Activated T-helper 9 cell treated with anti-CD3 and anti-CD28 coated beads, Interleukin-2, amount 50 U/mL, for 16 hours (primary cell): Measurements from ENCODE around the gene LGALS1.
"Not testable (repeated sequence)": the region's sequence is repeated elsewhere in the genome, so short reads cannot be mapped to it uniquely, and the experiment has no call there.

Experiments used
- DNase-seq: peaks from one replicate; pipeline ENCODE4 v3.0.0-alpha.2; 2020; ENCODE audit warnings: low read depth

The LGALS1 gene

GRCh38 chr22:37639070-37639760 is 36.2 kb upstream of the LGALS1 start, which contains the start of gene SH3BP1:
Gene SH3BP1, plus strand, starts transcription at chr22:37639669. Its CDS starts 119 bp downstream, at chr22:37639788.
- DNase-seq: peak; percentile 35

- no peak for DNase-seq
Measured at GRCh38 chr22:37639771-37640590, 35.5 kb upstream of the LGALS1 start.

- no peak for DNase-seq
Measured at GRCh38 chr22:37640591-37641560, 34.6 kb upstream of the LGALS1 start.

- no peak for DNase-seq
Measured at GRCh38 chr22:37641561-37641949, 33.9 kb upstream of the LGALS1 start.

GRCh38 chr22:37643225-37643847 is 32.1 kb upstream of the LGALS1 start:
- DNase-seq: peak; percentile 79

GRCh38 chr22:37647317-37647716 is 28.1 kb upstream of the LGALS1 start:
- DNase-seq: no peak

- no peak for DNase-seq
Measured at GRCh38 chr22:37647928-37648327, 27.5 kb upstream of the LGALS1 start.

- no peak for DNase-seq
Measured at GRCh38 chr22:37650463-37651136, 24.8 kb upstream of the LGALS1 start.

GRCh38 chr22:37654563-37655251 is 20.7 kb upstream of the LGALS1 start:
- no peak for DNase-seq

GRCh38 chr22:37655252-37655563 is 20.2 kb upstream of the LGALS1 start:
- no peak for DNase-seq

GRCh38 chr22:37656583-37656982 is 18.9 kb upstream of the LGALS1 start:
- not testable (repeated sequence) for DNase-seq

- DNase-seq: no peak
Measured at GRCh38 chr22:37657590-37658132, 17.8 kb upstream of the LGALS1 start.

- peak; percentile 97 for DNase-seq
Measured at GRCh38 chr22:37658133-37659065, 17.0 kb upstream of the LGALS1 start, which contains the start of gene PDXP. Gene PDXP, plus strand, starts transcription at chr22:37658723. Its CDS starts 60 bp downstream, at chr22:37658783.

GRCh38 chr22:37659066-37659896 is 16.2 kb upstream of the LGALS1 start:
- no peak for DNase-seq

- DNase-seq: no peak
Measured at GRCh38 chr22:37659897-37660708, 15.3 kb upstream of the LGALS1 start.

GRCh38 chr22:37660709-37661045 is 14.8 kb upstream of the LGALS1 start:
- DNase-seq: no peak

GRCh38 chr22:37661160-37661924 is 14.1 kb upstream of the LGALS1 start:
- DNase-seq: no peak
